ENCODE data around the gene HHATL.

HHATL gene

DNA sequence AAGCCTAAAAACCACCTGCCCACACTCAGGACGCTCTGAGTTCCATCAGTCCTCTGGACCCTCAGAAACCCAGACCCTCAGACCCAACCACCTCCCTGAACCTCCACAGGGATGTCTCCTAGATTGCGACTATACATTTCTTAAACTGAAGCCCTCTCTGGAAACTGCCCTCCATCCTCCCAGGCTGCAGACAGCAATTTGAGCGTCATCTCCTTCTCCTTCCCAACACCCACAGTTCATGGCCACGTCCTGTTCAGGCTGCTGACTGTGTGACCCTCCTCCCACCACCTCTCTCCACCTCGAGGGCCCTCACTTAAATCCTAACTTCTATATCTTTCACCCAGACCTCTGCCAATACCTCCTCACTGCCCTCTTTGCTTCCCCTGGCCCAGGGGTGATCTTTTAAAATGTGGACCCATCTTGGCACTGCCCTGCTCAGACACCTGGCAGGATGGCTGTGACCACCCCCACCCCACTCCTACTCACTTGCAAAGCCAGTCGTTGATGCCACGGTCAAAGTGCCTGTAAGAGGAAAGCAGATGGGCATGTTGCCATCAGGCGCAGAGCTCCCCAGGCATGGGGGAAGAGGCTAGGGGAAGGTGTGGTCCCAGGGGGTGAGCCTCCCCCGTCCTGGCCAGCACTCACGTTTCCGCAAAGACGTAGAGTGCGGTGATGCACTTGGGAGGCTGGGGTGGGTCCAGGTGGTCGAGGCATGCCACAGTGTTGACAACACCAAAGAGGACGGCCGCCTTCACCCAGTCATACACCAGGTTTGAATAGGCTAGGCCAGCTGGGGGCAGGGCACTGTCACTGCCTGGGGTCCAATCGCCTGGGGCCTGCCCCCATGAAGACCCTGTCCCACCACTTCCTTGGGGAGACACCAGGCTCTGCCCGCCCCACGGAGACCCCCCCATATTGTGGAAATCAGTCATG is 6.0 kb downstream of the HHATL start:
- DNase-seq, result no peak

GRCh38 chr3:42694366-42694765 is 8.2 kb downstream of the HHATL start:
- DNase-seq, result no peak

- no peak for DNase-seq
Measured at GRCh38 chr3:42693530-42693930, 9.1 kb downstream of the HHATL start.

DNA sequence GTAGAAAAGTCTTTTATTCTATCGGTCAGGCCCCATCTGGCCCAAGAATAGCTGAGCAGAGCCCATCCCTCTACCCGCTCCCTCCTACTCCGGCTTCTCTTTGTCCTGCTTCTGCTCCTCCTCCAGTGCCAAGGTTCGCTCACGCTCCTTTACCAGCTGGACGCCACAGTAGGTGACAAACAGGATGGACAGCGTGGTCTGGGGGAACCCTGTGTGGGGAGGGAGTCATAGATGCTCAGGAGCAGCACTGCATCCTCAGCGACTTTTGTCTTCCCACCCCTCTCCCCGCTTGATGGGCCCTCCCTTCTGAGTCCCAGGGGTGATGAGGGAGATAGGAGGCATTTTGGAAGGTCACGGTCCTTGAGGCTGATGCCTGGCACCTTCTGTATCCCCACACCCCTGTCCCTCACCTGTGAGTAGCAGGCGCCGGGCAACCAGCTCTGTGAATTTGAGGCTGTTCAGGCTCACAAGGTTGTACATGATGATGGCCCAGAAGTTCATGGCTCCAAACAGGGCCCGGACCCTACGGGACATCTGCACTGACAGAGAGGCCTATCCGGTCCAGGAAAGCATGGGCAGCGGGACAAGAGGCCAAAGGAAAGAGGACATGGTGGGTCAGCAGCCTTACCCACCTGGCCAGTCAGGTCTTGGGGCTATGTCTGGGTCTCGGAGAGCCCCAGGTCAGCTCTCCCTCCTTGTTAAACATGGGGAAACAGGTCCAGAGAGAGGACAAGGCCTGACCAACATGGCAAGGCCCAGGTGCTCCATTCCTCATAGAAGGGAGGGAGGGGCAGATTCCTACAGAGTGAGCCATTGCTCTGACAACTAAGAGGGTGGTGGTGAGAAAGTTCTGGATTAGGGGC is 9.7 kb downstream of the HHATL start:
- DNase-seq, result no peak

DNA sequence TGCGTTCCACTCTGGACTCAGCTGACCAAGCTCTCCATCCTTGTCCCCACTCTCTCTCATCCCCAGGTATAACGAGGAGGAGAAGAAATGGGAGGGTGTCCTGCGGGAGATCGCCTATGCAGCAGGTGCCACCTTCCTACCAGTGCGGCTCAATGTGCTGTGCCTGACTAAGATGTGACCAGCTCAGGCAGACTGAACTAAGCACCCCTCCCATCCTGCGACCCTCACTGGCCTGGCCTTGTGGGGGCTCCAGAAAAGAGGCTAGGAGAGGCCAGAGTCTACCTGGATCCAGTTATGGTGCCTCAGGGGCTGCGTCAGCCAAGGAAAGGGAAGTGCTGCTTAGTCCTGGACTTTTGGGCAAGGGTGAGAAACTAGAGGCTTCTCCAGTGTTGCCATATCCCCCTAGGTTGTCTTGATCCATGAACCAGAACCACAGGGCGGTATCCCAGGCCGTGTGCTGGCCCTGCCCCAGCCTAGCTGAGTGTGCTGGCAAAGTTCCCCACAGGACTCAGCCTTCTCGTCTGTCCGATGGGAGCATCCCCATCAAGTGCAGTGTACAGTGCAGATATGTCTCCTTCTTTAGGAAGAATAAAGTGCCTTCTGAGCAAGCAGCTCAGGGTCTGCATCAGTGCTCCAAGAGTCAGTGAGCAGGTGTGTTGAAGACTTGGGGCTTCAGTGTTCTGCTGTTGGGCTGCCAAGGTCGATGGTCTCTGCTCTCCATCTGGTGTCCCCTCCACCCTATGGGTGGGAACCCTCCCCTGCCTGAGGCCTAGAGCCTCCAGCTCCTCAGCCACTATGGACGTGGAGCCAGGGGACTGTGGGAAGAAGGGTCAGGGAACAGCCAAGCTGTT is 10.6 kb downstream of the HHATL start:
- no peak for DNase-seq

DNA sequence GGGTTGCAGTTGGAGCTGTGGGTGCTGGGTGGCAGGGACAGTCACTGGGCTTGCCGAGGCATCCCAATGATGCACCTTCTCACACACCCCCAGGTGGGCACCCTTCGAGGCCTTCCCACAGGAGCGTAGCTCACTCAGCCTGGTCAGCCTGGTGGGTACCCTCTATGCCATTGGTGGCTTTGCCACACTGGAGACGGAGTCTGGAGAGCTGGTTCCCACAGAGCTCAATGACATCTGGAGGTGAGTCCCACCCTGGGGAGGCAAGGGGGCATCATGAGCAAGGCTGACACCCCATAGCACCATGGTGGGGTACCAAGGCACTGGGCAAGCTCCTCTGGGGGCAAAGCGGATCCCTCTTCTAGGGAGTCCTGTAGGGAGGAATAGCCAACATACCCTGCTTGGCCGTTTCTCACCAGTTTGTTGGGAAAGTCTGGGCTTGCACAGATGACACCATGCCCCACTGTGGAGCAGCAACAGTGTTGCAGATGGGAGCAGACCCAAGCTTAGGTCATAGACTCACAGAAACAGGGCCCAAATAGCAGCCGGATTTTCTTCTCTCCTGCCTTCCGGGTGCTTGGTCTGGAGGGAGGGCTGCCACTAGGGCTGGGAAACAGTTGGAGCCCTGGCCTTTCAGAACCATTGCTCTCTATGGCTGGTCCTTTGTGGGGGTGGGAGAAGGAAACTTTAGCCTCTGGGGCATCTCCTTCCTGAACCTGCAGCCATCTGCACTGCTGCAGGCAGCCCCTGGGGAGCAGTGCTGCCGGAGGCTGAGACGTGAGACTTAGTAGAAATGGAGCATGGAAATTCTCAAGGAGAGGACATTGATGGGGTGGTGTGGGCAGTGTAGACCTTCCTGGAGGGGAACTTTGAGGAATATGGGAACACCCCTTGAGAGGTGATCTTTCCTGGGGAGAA is 11.6 kb downstream of the HHATL start:
- DNase-seq, result no peak

- no peak for DNase-seq
Measured at GRCh38 chr3:42690191-42690590, 12.4 kb downstream of the HHATL start.

GRCh38 chr3:42689421-42690014 is 13.1 kb downstream of the HHATL start:
- DNase-seq, result no peak

DNA sequence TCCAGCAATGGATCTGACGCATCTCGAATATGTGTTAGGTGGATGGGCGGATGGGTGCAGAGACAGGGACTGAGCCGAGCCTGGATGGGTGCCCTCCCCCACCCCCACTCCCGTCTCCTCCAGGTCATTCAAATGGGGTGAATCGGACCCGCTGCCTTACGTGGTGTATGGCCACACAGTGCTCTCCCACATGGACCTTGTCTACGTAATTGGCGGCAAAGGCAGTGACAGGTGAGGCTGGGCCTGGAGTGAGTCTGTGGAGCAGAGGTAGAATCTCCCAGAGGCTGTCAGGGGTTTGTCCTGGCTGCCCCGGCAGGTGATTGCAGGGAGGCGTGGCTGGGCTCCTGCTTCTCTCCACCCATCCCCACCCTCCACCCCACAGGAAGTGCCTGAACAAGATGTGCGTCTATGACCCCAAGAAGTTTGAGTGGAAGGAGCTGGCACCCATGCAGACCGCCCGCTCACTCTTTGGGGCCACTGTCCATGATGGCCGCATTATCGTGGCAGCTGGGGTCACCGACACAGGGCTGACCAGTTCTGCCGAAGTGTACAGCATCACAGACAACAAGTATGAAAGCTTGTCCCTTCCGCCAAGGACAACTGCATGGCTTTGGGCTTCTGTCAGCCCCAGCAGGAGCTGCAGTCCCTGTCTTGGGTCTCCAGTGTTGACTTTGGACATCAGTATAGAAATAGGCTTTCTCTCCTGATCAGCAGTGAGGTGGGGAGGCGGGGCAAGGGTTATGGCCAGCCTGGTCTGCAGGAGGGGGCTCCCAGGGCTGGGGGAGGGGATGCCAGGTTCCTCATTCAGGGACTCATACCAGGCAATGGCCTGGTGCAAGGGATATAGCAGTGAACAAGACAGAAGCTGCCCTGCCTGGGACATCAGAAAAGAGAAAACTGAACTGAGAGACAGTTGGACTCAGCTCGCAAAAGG is 13.8 kb downstream of the HHATL start:
- no peak for DNase-seq

GRCh38 chr3:42688016-42688415 is 14.6 kb downstream of the HHATL start:
- no peak for DNase-seq

- DNase-seq, result no peak
Measured at GRCh38 chr3:42686832-42687650, 15.6 kb downstream of the HHATL start.

DNA sequence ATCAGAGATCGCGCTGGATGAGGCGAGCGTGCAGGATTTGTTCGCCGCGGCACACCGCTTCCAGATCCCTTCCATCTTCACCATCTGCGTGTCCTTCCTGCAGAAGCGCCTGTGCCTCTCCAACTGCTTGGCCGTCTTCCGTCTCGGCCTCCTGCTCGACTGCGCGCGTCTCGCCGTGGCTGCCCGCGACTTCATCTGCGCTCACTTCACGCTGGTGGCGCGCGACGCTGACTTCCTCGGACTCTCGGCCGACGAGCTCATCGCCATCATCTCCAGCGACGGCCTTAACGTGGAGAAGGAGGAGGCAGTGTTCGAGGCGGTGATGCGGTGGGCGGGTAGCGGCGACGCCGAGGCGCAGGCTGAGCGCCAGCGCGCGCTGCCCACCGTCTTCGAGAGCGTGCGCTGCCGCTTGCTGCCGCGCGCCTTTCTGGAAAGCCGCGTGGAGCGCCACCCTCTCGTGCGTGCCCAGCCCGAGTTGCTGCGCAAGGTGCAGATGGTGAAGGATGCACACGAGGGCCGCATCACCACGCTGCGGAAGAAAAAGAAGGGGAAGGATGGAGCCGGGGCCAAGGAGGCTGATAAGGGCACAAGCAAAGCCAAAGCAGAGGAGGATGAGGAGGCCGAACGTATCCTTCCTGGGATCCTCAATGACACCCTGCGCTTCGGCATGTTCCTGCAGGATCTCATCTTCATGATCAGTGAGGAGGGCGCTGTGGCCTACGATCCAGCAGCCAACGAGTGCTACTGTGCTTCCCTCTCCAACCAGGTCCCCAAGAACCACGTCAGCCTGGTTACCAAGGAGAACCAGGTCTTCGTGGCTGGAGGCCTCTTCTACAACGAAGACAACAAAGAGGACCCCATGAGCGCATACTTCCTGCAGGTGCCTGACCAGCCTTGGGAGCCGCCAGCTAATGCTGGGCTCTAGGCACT is 16.4 kb downstream of the HHATL start:
- no peak for DNase-seq

GRCh38 chr3:42685363-42685881 is 17.2 kb downstream of the HHATL start, which contains the start of gene KLHL40:
KLHL40 (plus strand) TSS chr3:42685537; CDS start chr3:42685619, 82 bp downstream.
- no peak for DNase-seq

- no peak for DNase-seq
Measured at GRCh38 chr3:42684632-42685362, 17.8 kb downstream of the HHATL start.

GRCh38 chr3:42683875-42684598 is 18.6 kb downstream of the HHATL start:
- DNase-seq, result peak; percentile 21
